Stromal cell of bone marrow (primary cell): ENCODE measurements around the gene RETREG1.
"Not testable (repeated sequence)": the region's sequence is repeated elsewhere in the genome, so short reads cannot be mapped to it uniquely, and the experiment has no call there.

Source experiments
- DNase-seq: peaks from one replicate; pipeline ENCODE4 v3.0.0-alpha.2; 2012; ENCODE audit warnings: low read depth

RETREG1 gene

DNA sequence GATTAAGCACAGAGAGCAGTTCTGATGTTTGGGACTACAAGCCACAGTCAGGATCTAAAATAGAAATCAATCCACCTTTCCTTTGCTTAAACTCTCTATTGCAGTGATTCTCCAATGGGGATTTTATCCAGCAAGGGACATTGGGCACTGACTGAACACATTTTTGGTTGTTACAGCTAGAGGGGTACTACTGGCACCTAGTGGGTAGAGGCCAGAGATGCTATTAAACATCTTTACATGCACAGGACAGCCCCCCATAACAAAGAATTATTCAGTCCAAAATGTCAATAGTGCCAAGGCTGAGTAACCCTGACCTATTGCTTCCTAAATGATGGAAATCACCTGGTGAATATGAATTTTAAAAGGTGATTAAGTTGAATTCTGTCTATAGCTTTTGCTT, 163.2 kb downstream of the RETREG1 start:
- DNase-seq: no peak

DNA sequence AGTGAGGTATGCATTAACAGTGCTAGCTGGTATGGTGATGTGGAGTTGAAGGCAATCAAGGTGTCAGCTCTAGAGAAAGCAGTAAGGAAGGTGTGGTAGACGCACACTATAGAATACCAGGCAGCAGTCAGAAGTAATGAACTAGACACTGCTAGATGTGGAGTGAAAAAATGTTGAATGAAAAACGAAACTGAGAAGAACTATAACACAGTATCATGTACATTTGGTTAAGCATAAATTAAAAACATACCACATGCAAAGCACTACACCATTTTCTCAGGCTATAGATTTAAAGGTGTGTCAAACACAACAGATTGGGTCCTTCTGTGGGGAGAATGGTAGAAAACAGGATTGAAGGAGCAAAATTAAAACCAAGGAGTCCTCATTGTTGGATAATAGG, 166.6 kb downstream of the RETREG1 start:
- DNase-seq: no peak

GRCh38 chr5:16446993-16447392, 169.8 kb downstream of the RETREG1 start:
- DNase-seq: no peak

DNA sequence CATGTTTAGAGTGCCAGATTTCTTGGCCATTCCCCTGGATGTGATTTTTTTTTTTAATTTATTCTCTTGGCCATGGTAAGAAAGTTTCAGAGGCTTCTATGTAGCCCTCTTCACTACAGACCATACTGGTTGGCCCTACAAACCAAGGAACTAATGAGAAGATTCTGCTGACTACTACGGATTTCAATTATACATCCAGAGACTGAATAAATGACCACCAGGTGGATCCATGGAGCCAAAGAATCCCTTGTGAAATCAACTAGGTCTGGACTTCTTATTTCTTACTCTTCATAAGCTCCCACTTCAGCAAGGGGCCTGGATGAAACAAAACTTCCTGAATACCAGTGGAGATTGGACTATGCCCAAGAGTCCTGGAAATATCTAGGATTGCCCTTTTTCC, 178.8 kb downstream of the RETREG1 start:
- DNase-seq: no peak

DNA sequence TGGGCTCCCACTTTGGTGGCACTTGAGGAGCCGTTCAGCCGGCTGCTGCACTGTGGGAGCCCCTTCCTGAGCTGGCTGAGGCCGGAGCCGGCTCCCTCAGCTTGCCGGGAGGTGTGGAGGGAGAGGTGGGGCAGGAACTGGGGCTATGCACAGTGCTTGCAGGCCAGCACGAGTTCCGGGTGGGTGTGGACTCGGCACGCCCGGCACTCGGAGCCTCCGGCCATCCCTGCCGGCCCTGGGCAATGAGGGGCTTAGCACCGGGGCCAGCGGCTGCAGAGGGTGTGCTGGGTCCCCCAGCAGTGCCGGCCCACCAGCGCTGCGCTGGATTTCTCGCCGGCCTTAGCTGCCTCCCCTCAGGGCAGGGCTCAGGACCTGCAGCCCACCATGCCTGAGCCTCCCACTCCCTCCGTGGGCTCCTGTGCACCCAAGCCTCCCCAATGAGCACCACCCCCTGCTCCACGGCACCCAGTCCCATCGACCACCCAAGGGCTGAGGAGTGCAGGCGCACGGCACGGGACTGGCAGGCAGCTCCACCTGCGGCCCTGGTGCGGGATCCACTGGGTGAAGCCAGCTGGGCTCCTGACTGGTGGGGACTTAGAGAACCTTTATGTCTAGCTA, 180.6 kb downstream of the RETREG1 start:
- DNase-seq: not testable (repeated sequence)

DNA sequence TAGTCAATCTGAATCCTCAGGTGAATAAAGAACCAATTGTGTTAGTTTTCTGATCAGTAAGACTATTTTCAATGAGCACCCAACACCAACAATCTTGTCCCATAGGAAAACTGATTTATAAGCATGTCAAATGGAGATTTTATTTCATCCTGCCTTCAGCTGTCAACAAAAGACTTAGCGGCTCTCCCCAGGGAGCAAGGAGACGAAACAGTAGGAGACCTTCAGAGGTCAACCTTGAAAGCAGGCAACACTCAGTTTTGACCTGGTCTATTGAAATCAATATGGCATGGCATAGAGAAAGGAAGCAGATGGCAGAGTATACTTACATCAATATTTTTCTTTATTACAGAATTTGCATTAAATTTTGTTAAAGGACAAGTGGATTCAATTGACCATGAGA, 185.3 kb downstream of the RETREG1 start:
- DNase-seq: no peak

GRCh38 chr5:16430349-16431089, 186.3 kb downstream of the RETREG1 start:
- DNase-seq: no peak

DNA sequence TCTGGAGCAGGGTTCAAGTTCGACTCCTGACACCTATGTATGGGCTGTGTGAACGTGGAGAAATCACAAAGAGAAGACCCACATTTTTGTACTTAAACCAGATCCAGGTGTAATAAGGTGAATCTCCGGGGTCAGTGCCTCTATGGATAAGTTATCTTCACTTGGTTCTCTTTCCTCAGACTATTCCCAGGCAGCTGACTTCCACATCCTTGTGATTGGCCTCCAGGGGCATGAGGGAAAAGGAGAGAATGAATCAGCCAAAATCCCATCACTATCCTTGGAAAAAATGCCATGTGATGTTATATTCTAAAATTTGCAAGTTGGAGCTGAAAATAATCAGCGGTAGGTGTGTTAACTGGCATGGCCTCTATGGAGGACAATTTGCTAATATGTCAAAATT, 188.4 kb downstream of the RETREG1 start:
- DNase-seq: no peak

- DNase-seq: no peak
These were observed 189.2 kb downstream of the RETREG1 start for GRCh38 chr5:16427587-16427986.
